GM23248 (cell line): Measurements from ENCODE around the gene GPRIN1. TPM values are rescaled to one million over a fixed set of nuclear protein-coding genes. Genes with fewer than 3 reads are reported as not detected.

Source experiments
- DNase-seq: peaks from one replicate; pipeline ENCODE4 v3.0.0-alpha.2; 2015
- H2AFZ ChIP-seq: fragments of 200-600 bp; sonication (generic); 2 replicates; pipeline ENCODE4 v1.6.1; 2016; ENCODE audit warnings: antibody characterized with exemption
- H3F3A ChIP-seq: fragments of 200-600 bp; sonication (generic); 2 replicates; pipeline ENCODE4 v1.6.1; 2016; ENCODE audit warnings: mild to moderate bottlenecking, antibody characterized with exemption, mixed run types; ENCODE audit not compliant: insufficient read depth
- H3K27ac ChIP-seq: fragments of 200-600 bp; sonication (generic); 2 replicates; pipeline ENCODE4 v1.5.1; 2016; ENCODE audit warnings: mild to moderate bottlenecking
- H3K27me3 ChIP-seq: fragments of 200-600 bp; sonication (generic); replicated peaks from 2 replicates; pipeline ENCODE4 v1.6.1; 2016; ENCODE audit warnings: mild to moderate bottlenecking; ENCODE audit not compliant: insufficient read depth
- H3K36me3 ChIP-seq: fragments of 200-600 bp; sonication (generic); 2 replicates; pipeline ENCODE4 v1.6.1; 2016; ENCODE audit warnings: low read depth, mild to moderate bottlenecking
- H3K4me1 ChIP-seq: fragments of 200-600 bp; sonication (generic); 2 replicates; pipeline ENCODE4 v1.6.1; 2016; ENCODE audit warnings: mild to moderate bottlenecking; ENCODE audit not compliant: insufficient read depth
- H3K4me2 ChIP-seq: fragments of 200-600 bp; sonication (generic); one replicate; pipeline ENCODE4 v1.6.1; 2016; ENCODE audit warnings: mild to moderate bottlenecking; ENCODE audit not compliant: unreplicated experiment
- H3K4me3 ChIP-seq: fragments of 200-600 bp; sonication (generic); 2 replicates; pipeline ENCODE4 v1.5.1; 2016; ENCODE audit warnings: mild to moderate bottlenecking
- H3K79me2 ChIP-seq: fragments of 200-600 bp; sonication (generic); 2 replicates; pipeline ENCODE4 v1.6.1; 2016; ENCODE audit warnings: mild to moderate bottlenecking; ENCODE audit not compliant: insufficient read depth
- H3K9ac ChIP-seq: fragments of 200-600 bp; sonication (generic); 2 replicates; pipeline ENCODE4 v1.6.1; 2016; ENCODE audit warnings: mild to moderate bottlenecking
- H3K9me2 ChIP-seq: fragments of 200-600 bp; sonication (generic); 2 replicates; pipeline ENCODE4 v1.6.1; 2016; ENCODE audit warnings: mixed run types, mild to moderate bottlenecking, moderate library complexity; ENCODE audit not compliant: insufficient read depth
- H3K9me3 ChIP-seq: fragments of 200-600 bp; sonication (generic); one replicate; pipeline ENCODE4 v1.6.1; 2017; ENCODE audit warnings: low read depth
- H4K20me1 ChIP-seq: fragments of 200-600 bp; sonication (generic); 2 replicates; pipeline ENCODE4 v1.6.0; 2016; ENCODE audit not compliant: insufficient read depth
- EZH2 ChIP-seq: fragments of 200-600 bp; sonication (generic); IDR thresholded peaks from 2 replicates; pipeline ENCODE4 v1.6.1; 2018; ENCODE audit warnings: antibody characterized with exemption, mild to moderate bottlenecking; ENCODE audit not compliant: insufficient read depth, poor library complexity, severe bottlenecking
- EZH2phosphoT487 ChIP-seq: fragments of 200-600 bp; sonication (generic); IDR thresholded peaks from 2 replicates; pipeline ENCODE4 v1.6.1; 2018; ENCODE audit warnings: antibody characterized with exemption, moderate library complexity, mild to moderate bottlenecking, low read depth; ENCODE audit not compliant: insufficient read depth
- WGBS, 2 experiments: methylation state at CpG; one replicate each; pipeline ENCODE4 v1.1.6; 2015 to 2017; ENCODE audit warnings: low lambda C conversion rate in 2 of 2, low coverage in 1 of 2; ENCODE audit errors: missing lambda C conversion rate in 2 of 2; 5-methylcytosine and 5-hydroxymethylcytosine counted together
- in situ Hi-C: fragments of 300-500 bp; cut with MboI; formaldehyde crosslinking; loops from 2 replicates; pipeline ENCODE4 v1.15.0; 2020
- polyA plus RNA-seq: library from polyadenylated mRNA; unstranded; fragments of >200 nt; fragmentation: Nextera tagmentation; extraction: Ambion mirVana; gene quantifications from 2 replicates; pipeline ENCODE4 v1.2.1, GENCODE V29; 2016
- total RNA-seq: library from RNA; depleted of rRNA; stranded (reverse); fragments of >200 nt; shearing (Covaris generic); gene quantifications from 2 replicates; pipeline ENCODE4 v1.2.3, GENCODE V29; 2014

GPRIN1 gene
- total and polyA plus RNA-seq, 2 experiments from 2014 or later, result 1.2 to 4.8 TPM

DNA sequence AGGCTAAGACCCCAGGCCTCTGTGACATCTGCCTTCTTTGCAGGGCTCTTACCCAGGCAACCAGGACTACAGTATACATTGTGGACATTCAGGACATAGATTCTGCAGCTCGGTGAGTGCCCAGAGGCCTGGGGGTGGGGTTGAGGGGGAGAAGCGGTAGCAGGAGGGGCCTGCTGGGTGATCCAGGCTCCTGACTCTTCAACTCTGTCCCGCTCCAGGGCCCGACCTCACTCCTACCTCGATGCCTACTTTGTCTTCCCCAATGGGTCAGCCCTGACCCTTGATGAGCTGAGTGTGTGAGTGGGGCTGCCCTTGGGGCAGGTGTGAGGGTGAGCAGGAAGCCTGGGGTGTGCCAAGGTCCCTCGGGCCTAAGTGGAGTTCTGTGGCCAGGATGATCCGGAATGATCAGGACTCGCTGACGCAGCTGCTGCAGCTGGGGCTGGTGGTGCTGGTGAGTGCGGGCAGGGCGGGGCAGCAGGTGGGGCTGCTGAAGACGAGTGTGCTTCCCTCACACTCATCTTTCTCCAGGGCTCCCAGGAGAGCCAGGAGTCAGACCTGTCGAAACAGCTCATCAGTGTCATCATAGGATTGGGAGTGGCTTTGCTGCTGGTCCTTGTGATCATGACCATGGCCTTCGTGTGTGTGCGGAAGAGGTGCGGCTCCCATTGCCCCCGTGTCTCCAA, 19.8 kb downstream of the GPRIN1 start:
- no peaks in the 10 kb centered on the region for H3K9me3 ChIP-seq
- no peak overlapping the region for H3K9ac ChIP-seq
- no peaks in the 10 kb centered on the region for H4K20me1 ChIP-seq
- H3F3A ChIP-seq, result no peaks in the 10 kb centered on the region
- no peak for TF ChIP-seq EZH2phosphoT487
- H3K4me2 ChIP-seq, result no peak overlapping the region
- no peaks in the 10 kb centered on the region for H3K9me2 ChIP-seq
- H3K4me1 ChIP-seq, result no peaks in the 10 kb centered on the region
- no peaks in the 10 kb centered on the region for H3K36me3 ChIP-seq
- no peak overlapping the region for H3K4me3 ChIP-seq
- H3K27me3 ChIP-seq, result no peaks in the 10 kb centered on the region
- in situ Hi-C loops, result no loop called here
- 68 to 72% methylated on average over 17 of the region's 17 CpGs for WGBS, 2 experiments
- H3K27ac ChIP-seq, result no peak overlapping the region
- DNase-seq, result no peak
- H3K79me2 ChIP-seq, result no peaks in the 10 kb centered on the region
- no peak overlapping the region for H2AFZ ChIP-seq

DNA sequence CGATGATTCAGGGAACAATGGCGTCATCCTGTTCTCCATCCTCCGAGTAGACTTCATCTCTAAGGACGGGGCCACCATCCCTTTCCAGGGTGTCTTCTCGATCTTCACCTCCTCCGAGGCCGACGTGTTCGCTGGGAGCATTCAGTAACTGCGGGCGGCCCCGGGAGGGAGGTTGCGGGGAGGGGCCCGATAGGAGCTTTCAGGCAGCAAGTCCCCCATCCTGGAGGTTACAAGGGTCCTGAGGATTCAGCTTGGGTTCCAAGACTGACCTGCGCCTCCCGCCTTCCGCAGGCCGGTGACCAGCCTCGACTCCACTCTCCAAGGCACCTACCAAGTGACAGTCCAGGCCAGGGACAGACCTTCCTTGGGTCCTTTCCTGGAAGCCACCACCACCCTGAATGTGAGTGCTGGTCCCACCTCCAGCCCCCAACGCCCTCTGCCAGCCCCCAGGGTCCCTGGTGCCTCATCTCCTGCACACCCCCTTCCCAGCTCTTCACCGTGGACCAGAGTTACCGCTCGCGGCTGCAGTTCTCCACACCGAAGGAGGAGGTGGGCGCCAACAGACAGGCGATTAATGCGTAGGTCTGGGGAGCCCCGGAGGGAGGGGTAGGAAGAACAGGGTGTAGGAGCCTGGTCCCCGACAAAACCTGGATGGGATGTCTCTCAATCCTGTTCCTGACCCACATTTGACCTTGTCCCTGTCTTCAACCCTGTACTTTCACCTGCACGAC, 20.8 kb downstream of the GPRIN1 start:
- Histone ChIP-seq H3K27ac (no peak overlapping the region), H3K79me2 (no peaks in the 10 kb centered on the region), H3K9me2 (no peaks in the 10 kb centered on the region), H3K9me3 (no peaks in the 10 kb centered on the region), H4K20me1 (no peaks in the 10 kb centered on the region), H3K4me1 (no peaks in the 10 kb centered on the region), H3K27me3 (no peaks in the 10 kb centered on the region), H2AFZ (no peak overlapping the region), H3K4me2 (no peak overlapping the region), H3F3A (no peaks in the 10 kb centered on the region), H3K36me3 (no peaks in the 10 kb centered on the region), H3K4me3 (no peak overlapping the region), H3K9ac (no peak overlapping the region)
- 80 to 84% methylated on average over 25 to 31 of the region's 31 CpGs for WGBS, 2 experiments
- TF ChIP-seq EZH2phosphoT487, result no peak
- no peak for TF ChIP-seq EZH2
- in situ Hi-C loops, result no loop called here
- DNase-seq, result no peak

- Histone ChIP-seq H2AFZ (no peak overlapping the region), H3K4me1 (no peaks in the 10 kb centered on the region), H3K9me3 (no peaks in the 10 kb centered on the region), H3K36me3 (no peaks in the 10 kb centered on the region), H3F3A (no peaks in the 10 kb centered on the region), H3K27ac (no peak overlapping the region), H4K20me1 (no peaks in the 10 kb centered on the region), H3K27me3 (no peaks in the 10 kb centered on the region), H3K4me2 (no peak overlapping the region), H3K9ac (no peak overlapping the region), H3K9me2 (no peaks in the 10 kb centered on the region), H3K79me2 (no peaks in the 10 kb centered on the region), H3K4me3 (no peak overlapping the region)
- no peak for DNase-seq
- TF ChIP-seq EZH2phosphoT487, result no peak
- no peak for TF ChIP-seq EZH2
- in situ Hi-C loops, result no loop called here
Measured at GRCh38 chr5:176588297-176588696, 21.7 kb downstream of the GPRIN1 start.

- Histone ChIP-seq H3K36me3 (no peaks in the 10 kb centered on the region), H3K79me2 (no peaks in the 10 kb centered on the region), H3K4me2 (no peak overlapping the region), H3F3A (no peaks in the 10 kb centered on the region), H3K9ac (no peak overlapping the region), H3K9me2 (no peaks in the 10 kb centered on the region), H4K20me1 (no peaks in the 10 kb centered on the region), H2AFZ (no peak overlapping the region), H3K27ac (no peak overlapping the region), H3K4me3 (no peak overlapping the region), H3K9me3 (no peaks in the 10 kb centered on the region), H3K27me3 (no peaks in the 10 kb centered on the region), H3K4me1 (no peaks in the 10 kb centered on the region)
- TF ChIP-seq EZH2phosphoT487 (no peak), EZH2 (no peak)
- WGBS, 2 experiments, result 73 to 84% methylated on average over 7 of the region's 7 CpGs
- DNase-seq, result no peak
- in situ Hi-C loops, result no loop called here
Measured at GRCh38 chr5:176587398-176587797, 22.6 kb downstream of the GPRIN1 start.
